MM.1S (cell line): ENCODE results near the gene URB1.

Experiments used
- DNase-seq: peaks from one replicate; pipeline ENCODE4 v3.0.0-alpha.2; 2015
- H2AFZ ChIP-seq: fragments of 300-600 bp; sonication (generic); 2 replicates; pipeline ENCODE4 v1.6.0; 2016; ENCODE audit warnings: antibody characterized with exemption, low read length
- H3F3A ChIP-seq: fragments of 300-600 bp; sonication (generic); 2 replicates; pipeline ENCODE4 v1.6.1; 2016; ENCODE audit warnings: mild to moderate bottlenecking, antibody characterized with exemption, low read length, moderate library complexity, mixed read lengths; ENCODE audit not compliant: insufficient read depth
- H3K27ac ChIP-seq: fragments of 300-600 bp; sonication (generic); 2 replicates; pipeline ENCODE4 v1.5.1; 2016; ENCODE audit warnings: mild to moderate bottlenecking, low read length
- H3K27me3 ChIP-seq: fragments of 300-600 bp; sonication (generic); replicated peaks from 2 replicates; pipeline ENCODE4 v1.6.0; 2016; ENCODE audit warnings: low read length; ENCODE audit not compliant: insufficient read depth
- H3K36me3 ChIP-seq: fragments of 300-600 bp; sonication (generic); replicated peaks from 2 replicates; pipeline ENCODE4 v1.6.1; 2016; ENCODE audit warnings: mild to moderate bottlenecking, low read length, mixed read lengths; ENCODE audit not compliant: insufficient read depth
- H3K4me1 ChIP-seq: fragments of 300-600 bp; sonication (generic); 2 replicates; pipeline ENCODE4 v1.6.1; 2016; ENCODE audit warnings: low read length, mixed read lengths
- H3K4me2 ChIP-seq: fragments of 300-600 bp; sonication (generic); 2 replicates; pipeline ENCODE4 v1.6.0; 2016; ENCODE audit warnings: low read depth, low read length
- H3K4me3 ChIP-seq: fragments of 300-600 bp; sonication (generic); 2 replicates; pipeline ENCODE4 v1.5.1; 2016; ENCODE audit warnings: low read length, mixed read lengths
- H3K79me2 ChIP-seq: fragments of 300-600 bp; sonication (generic); 2 replicates; pipeline ENCODE4 v1.6.1; 2016; ENCODE audit warnings: mixed run types, low read length, mixed read lengths
- H3K9ac ChIP-seq: fragments of 300-600 bp; sonication (generic); 2 replicates; pipeline ENCODE4 v1.6.1; 2016; ENCODE audit warnings: low read length, mixed read lengths
- H3K9me2 ChIP-seq: fragments of 300-600 bp; sonication (generic); replicated peaks from 2 replicates; pipeline ENCODE4 v1.6.1; 2016; ENCODE audit warnings: mild to moderate bottlenecking, low read length, mixed read lengths; ENCODE audit not compliant: insufficient read depth
- H3K9me3 ChIP-seq: fragments of 300-600 bp; sonication (generic); replicated peaks from 2 replicates; pipeline ENCODE4 v1.6.1; 2016; ENCODE audit warnings: mild to moderate bottlenecking, low read length, mixed read lengths; ENCODE audit not compliant: insufficient read depth
- H4K20me1 ChIP-seq: fragments of 300-600 bp; sonication (generic); 2 replicates; pipeline ENCODE4 v1.6.1; 2016; ENCODE audit warnings: mild to moderate bottlenecking, low read length, moderate library complexity, mixed read lengths; ENCODE audit not compliant: insufficient read depth
- EZH2 ChIP-seq: fragments of 300-600 bp; sonication (generic); optimal IDR thresholded peaks from 2 replicates; pipeline ENCODE3; 2017; ENCODE audit warnings: low read depth, mild to moderate bottlenecking, antibody characterized with exemption, low read length, mixed read lengths
- EZH2phosphoT487 ChIP-seq: fragments of 300-600 bp; sonication (generic); IDR thresholded peaks from 2 replicates; pipeline ENCODE4 v1.6.1; 2018; ENCODE audit warnings: antibody characterized with exemption, low read length
- TF ChIP-seq, protein P1 (sequence below): fragments of 300-600 bp; sonication (generic); IDR thresholded peaks from 2 replicates; pipeline ENCODE4 v1.5.1; 2016; ENCODE audit warnings: antibody characterized with exemption, low read length, mixed read lengths

Gene URB1

DNA sequence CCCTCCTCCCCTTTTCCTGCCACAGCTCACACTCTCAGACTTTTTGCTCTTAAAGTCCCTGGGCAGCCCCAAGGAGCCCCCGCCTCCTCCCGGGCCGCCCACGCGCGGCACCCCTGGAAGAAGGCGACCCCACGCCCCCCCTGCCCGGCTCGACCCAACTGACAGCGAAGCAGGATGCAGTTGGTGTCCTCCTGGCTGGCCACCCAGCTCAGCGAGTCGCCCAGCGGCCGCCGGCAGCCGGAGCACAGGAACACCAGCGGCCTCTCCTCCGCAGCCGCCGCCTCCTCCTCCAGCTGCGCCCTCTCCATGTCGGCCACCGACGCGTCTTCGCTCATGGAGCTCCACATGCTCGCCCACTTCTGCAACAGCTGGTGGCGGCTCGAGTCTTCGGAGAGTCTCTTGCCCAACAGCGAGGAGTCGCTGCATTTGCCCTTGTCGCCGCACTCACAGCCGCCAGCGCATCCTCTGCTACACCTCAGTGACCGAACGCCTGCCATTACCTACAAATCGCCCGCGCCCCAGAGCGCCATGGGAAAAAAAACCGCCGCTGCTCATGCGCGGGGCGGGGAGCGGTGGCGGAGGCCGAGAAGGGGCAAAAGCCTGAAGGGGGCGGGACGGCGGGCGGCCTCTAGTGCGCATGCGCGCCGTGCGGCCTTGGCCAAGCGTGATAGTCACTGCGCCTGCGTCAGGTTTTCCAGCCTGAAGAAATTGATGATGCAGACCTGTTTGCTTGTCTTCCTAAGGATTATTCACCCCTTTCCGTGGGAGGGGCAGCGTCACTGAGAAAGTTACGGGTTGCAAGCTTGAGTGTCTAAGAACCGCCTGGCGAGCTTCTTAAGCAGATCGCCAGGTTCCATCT lies 114.1 kb downstream of the URB1 start, which contains the start of gene MIS18A:
Gene MIS18A (minus strand): TSS at position 532 of the 859 bp plus-strand sequence. CDS start 35 bp downstream, at position 497.
- Histone ChIP-seq H3K9me3 (no peaks in the 10 kb centered on the region), H3K27me3 (no peaks in the 10 kb centered on the region), H3K27ac (no peak within 1 kb of the TSS), H2AFZ (peak within 1 kb of the TSS; percentile 81), H3K36me3 (no peaks in the 10 kb centered on the region), H3K9me2 (no peaks in the 10 kb centered on the region), H4K20me1 (no peaks in the 10 kb centered on the region), H3K79me2 (peaks cover 40% of the 10 kb centered on the region), H3F3A (no peaks in the 10 kb centered on the region), H3K4me2 (peak within 1 kb of the TSS; percentile 94), H3K4me1 (peaks cover 13% of the 10 kb centered on the region; the same call in 1 of the 2 replicates), H3K4me3 (peak within 1 kb of the TSS; percentile 76), H3K9ac (peak within 1 kb of the TSS; percentile 63)
- peak; percentile 98 for DNase-seq
- no peak for TF ChIP-seq EZH2
- TF ChIP-seq, protein P1, sequence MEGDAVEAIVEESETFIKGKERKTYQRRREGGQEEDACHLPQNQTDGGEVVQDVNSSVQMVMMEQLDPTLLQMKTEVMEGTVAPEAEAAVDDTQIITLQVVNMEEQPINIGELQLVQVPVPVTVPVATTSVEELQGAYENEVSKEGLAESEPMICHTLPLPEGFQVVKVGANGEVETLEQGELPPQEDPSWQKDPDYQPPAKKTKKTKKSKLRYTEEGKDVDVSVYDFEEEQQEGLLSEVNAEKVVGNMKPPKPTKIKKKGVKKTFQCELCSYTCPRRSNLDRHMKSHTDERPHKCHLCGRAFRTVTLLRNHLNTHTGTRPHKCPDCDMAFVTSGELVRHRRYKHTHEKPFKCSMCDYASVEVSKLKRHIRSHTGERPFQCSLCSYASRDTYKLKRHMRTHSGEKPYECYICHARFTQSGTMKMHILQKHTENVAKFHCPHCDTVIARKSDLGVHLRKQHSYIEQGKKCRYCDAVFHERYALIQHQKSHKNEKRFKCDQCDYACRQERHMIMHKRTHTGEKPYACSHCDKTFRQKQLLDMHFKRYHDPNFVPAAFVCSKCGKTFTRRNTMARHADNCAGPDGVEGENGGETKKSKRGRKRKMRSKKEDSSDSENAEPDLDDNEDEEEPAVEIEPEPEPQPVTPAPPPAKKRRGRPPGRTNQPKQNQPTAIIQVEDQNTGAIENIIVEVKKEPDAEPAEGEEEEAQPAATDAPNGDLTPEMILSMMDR = peak; percentile 12; the same call in 1 of the 2 replicates

DNA sequence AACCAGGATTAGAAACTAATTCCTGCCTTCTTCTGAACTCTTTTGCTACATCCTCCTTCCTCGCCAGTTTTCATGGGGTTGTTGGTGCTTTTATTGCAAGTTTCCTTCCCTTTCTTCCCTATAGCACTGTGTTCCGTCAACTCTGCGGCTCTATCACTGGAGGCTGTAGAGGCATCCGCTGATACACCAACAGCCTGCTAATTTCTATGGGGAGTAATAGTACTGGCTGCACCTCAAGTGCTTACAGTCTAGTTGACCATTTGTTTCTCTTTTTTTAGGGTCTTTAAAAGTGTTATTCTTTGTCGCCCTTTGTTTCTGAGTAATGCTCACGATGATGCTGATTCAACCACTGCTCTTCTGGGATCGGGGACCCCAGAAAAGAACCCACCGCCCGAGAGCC lies 114.7 kb downstream of the URB1 start:
- Histone ChIP-seq H3K4me1 (peaks cover 13% of the 10 kb centered on the region; the same call in 1 of the 2 replicates), H3K9me2 (no peaks in the 10 kb centered on the region), H4K20me1 (no peaks in the 10 kb centered on the region), H3K27ac (no peak overlapping the region), H3K9ac (peak overlapping the region; percentile 63), H3K79me2 (peaks cover 40% of the 10 kb centered on the region), H3K27me3 (no peaks in the 10 kb centered on the region), H2AFZ (peak overlapping the region; percentile 81), H3K4me3 (peak overlapping the region; percentile 76), H3K4me2 (peak overlapping the region; percentile 81), H3K36me3 (no peaks in the 10 kb centered on the region), H3K9me3 (no peaks in the 10 kb centered on the region), H3F3A (no peaks in the 10 kb centered on the region)
- TF ChIP-seq EZH2phosphoT487 = no peak
- no peak for TF ChIP-seq EZH2
- TF ChIP-seq, protein P1 = no peak
- no peak for DNase-seq

DNA sequence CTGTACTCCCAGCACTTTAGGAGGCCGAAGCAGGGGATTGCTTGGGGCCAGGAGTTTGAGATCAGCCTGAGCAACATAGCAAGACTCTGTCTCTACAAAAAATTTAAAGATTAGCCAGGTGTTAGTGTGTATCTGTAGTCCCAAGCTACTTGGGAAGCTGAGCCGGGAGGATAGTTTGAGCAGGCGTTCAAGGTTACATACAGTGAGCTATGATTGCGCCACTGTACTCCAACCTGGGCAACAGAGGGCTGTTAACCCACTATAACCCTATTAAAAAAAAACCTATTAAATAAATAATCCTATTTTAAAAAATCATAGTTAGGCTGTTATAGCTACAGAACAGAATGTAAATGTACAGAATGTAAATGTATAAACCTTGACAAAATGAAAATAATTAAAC lies 116.1 kb downstream of the URB1 start:
- Histone ChIP-seq H3K9me3 (no peaks in the 10 kb centered on the region), H3K9ac (no peak overlapping the region), H3K4me3 (no peak overlapping the region), H3F3A (no peaks in the 10 kb centered on the region), H3K36me3 (no peaks in the 10 kb centered on the region), H3K9me2 (no peaks in the 10 kb centered on the region), H3K79me2 (peaks cover 40% of the 10 kb centered on the region), H3K27me3 (no peaks in the 10 kb centered on the region), H3K4me1 (peaks cover 13% of the 10 kb centered on the region; the same call in 1 of the 2 replicates), H3K27ac (no peak overlapping the region), H4K20me1 (no peaks in the 10 kb centered on the region), H3K4me2 (no peak overlapping the region), H2AFZ (no peak overlapping the region)
- TF ChIP-seq, protein P1 = no peak
- TF ChIP-seq EZH2 (no peak), EZH2phosphoT487 (no peak)
- no peak for DNase-seq
